ENCODE data around the gene EGFLAM. TPM values are rescaled to one million over a fixed set of nuclear protein-coding genes. Genes with fewer than 3 reads are reported as not detected.

Gene EGFLAM
- total RNA-seq, 1 experiment from 2014 or later, result 1.7 TPM

DNA sequence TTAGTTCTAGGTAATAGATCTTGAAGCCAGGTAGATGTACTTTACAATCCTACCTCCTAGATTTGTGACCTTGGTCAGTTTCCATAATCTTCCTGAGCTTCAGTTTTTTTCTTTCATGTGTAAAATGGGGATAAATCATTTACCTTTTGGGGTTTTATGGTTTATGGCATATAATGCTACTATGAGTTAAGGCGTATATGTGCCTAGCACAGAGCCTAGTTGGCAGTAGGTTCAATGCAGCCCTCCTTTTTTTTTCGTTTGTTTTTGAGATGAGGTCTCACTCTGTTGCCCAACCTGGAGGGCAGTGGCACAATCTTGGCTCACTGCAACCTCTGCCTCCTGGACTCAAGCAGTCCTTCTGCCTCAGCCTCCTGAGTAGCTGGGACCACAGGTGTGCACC is 28.8 kb downstream of the EGFLAM start:
- no peaks in the 10 kb centered on the region for H3K36me3 ChIP-seq (replicated peaks; ENCODE audit: control insufficient read depth, insufficient read depth, low read length)
- no peaks in the 10 kb centered on the region for H3K27me3 ChIP-seq (ENCODE audit: control insufficient read depth, insufficient read depth, low read length)
- DNase-seq, result no peak
- no peak overlapping the region for H3K4me3 ChIP-seq (ENCODE audit: insufficient read depth, low read depth, low read length)

DNA sequence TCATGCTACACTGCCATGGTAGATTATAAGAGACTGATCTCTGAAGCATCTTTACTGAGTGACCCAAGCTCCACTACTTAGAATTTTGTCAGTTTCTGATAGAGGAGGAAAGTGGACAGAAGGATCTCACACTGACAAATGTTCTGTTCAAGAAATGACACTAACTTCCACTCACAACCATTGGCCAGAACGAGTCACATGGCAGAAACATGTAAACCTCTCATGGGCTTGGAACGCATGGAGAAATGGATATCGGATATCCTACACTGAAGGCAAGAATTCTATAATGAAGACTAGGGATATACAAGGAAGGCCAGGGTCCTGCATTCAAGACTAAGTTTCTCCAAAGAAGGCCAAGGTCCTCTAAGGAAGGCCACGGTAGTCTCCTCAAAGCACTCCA is 31.1 kb downstream of the EGFLAM start:
- Histone ChIP-seq H3K27me3 (ENCODE audit: control insufficient read depth, insufficient read depth, low read length) (no peaks in the 10 kb centered on the region), H3K4me3 (ENCODE audit: insufficient read depth, low read depth, low read length) (no peak overlapping the region), H3K36me3 (replicated peaks; ENCODE audit: control insufficient read depth, insufficient read depth, low read length) (no peaks in the 10 kb centered on the region)
- no peak for DNase-seq

DNA sequence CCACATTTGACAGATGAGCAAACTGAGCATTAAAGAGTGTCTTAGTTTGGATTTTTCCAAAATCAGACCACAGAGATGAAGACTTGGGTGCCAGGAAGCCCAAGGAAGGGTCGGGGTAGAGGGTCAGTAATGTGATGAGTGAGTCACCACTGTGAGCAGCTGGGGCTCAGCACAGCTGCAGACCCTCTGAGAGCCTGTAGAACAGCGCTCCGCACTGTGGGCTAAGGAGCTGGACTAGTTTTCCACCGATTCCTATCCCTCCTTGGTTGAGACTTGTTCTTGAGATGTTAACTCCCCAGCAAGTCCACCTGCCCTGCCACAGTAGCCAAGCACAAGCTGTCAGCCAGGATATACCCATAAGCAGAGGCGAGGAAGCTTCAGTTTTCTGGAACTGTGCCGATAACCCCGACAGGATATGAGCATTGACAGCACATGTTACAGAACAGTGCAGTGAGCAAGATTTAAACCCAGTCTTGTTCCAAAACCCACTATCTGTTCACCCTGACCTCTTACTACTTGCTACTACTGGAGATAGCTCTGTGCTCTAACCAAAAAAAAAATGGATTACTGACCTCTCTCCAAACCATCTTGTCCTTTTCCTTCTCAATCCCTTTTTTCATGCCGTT is 31.8 kb downstream of the EGFLAM start:
- no peak for DNase-seq
- Histone ChIP-seq H3K36me3 (replicated peaks; ENCODE audit: control insufficient read depth, insufficient read depth, low read length) (no peaks in the 10 kb centered on the region), H3K27me3 (ENCODE audit: control insufficient read depth, insufficient read depth, low read length) (no peaks in the 10 kb centered on the region), H3K4me3 (ENCODE audit: insufficient read depth, low read depth, low read length) (no peak overlapping the region)

DNA sequence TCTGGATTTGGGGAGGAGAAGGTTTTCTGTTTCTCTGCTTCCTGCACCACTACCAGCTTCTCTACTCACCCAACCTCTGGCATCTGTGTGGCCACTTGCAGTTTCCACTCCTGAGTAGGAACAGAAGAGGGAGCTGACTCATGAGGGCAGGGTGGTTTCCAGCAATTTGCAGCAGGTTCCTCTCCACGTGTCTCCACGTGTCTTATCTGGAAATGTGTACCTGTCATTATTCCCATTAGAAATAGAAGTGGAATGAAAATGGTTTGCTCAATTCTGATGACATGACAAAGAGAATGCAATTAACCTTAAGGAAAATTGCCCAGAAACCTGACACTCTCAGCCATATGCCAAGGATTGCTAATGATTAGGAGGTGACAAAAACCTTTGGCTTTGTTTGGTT is 33.0 kb downstream of the EGFLAM start:
- H3K36me3 ChIP-seq (replicated peaks; ENCODE audit: control insufficient read depth, insufficient read depth, low read length), result no peaks in the 10 kb centered on the region
- H3K27me3 ChIP-seq (ENCODE audit: control insufficient read depth, insufficient read depth, low read length), result no peaks in the 10 kb centered on the region
- no peak for DNase-seq

DNA sequence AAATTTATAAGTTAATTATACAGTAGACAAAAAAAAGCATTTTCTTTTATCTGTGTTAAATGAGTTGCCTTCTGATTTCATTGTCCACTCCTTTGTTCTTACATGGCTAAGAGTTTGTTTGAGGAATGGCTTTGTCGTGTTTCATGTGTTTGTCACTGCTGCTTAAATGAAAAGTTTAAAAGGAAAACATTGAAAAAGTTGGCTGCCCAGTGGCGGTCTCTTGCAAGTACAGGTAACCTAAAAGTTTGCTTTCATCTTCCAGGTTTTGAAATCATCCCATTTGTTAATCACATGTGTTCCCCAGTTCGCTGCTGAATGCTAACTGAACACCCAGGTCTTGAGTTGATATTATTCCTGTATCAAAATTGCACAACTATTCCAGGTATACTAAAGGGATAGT is 33.9 kb downstream of the EGFLAM start:
- H3K4me3 ChIP-seq (ENCODE audit: insufficient read depth, low read depth, low read length), result no peak overlapping the region
- no peaks in the 10 kb centered on the region for H3K36me3 ChIP-seq (replicated peaks; ENCODE audit: control insufficient read depth, insufficient read depth, low read length)
- H3K27me3 ChIP-seq (ENCODE audit: control insufficient read depth, insufficient read depth, low read length), result no peaks in the 10 kb centered on the region
- DNase-seq, result no peak

More for the DNA sequence above, 33.0 kb downstream of the EGFLAM start:
- no peak overlapping the region for H3K4me3 ChIP-seq (ENCODE audit: insufficient read depth, low read depth, low read length)

DNA sequence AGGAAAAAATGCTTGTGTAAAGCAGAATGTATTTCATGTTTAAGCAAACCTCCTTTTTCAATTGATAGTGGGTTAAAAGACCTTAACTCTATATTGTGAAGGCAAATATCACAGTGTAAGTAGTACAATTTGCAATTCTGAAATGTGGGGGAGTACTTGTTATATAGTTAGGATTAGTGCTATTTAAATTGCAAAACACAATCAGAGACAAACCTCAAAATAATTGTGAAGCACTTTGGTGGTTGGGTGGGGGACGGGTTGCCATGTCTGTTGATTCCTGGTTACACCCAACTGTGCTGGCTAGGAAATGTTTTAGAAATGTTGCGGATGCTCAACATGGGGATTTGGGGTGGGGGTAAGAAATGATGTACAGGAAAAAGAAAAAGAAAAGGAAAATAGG is 37.4 kb downstream of the EGFLAM start:
- H3K27me3 ChIP-seq (ENCODE audit: control insufficient read depth, insufficient read depth, low read length), result no peaks in the 10 kb centered on the region
- H3K36me3 ChIP-seq (replicated peaks; ENCODE audit: control insufficient read depth, insufficient read depth, low read length), result no peaks in the 10 kb centered on the region
- DNase-seq, result no peak
- H3K4me3 ChIP-seq (ENCODE audit: insufficient read depth, low read depth, low read length), result no peak overlapping the region

DNA sequence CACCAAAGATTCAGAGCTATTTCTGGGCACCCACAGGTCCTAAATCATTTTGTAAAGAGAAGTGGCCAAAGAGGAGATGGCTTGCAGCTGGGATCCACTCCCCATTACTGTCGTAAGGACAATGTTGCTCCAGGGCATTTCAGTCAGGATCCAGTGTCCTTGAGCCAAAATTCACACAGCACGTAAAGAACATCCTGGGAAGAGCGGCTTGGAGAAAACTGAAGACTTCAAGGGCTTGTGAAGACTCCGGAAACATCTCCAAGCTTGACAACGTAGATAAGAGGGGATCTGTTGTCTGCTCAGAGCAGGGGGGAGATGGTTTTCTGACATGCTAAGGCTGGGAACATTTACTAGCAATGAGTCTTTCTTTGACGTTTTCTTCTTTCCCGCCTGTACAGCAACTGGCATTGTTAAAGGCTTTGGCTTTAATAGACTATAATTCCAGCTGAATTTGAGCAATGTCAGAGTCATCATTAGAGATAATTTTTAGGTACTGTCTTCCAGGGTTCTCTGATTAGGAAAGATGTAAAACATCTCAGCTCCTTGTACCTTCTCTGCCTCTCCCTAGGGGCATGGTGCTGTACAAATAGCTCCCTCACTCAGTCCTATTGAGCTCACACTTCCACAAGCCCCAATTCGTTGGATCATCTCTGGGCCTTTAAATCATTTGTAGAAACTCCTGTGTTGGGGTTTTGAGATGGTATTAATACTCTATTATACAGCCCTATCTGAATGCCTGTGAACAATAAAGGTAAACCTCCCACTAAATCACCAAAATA is 39.7 kb downstream of the EGFLAM start:
- Histone ChIP-seq H3K27me3 (ENCODE audit: control insufficient read depth, insufficient read depth, low read length) (no peaks in the 10 kb centered on the region), H3K4me3 (ENCODE audit: insufficient read depth, low read depth, low read length) (no peak overlapping the region), H3K36me3 (replicated peaks; ENCODE audit: control insufficient read depth, insufficient read depth, low read length) (no peaks in the 10 kb centered on the region)
- DNase-seq, result no peak

DNA sequence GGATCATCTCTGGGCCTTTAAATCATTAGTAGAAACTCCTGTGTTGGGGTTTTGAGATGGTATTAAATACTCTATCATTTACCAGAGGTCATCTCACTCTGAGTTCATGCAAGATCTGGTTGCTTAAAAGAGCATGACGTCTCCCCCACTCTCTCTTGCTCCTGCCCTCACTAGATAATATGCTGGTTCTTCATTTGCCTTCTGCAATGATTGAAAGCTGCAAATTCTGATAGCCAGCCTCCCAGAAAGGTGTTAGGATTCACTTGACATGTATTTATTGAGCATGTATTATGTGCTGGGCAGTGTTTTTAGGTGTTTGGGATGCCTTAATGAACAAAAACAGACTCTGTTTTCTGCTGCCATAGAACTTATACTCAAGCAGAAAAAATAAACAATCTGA is 41.2 kb downstream of the EGFLAM start:
- DNase-seq, result no peak
- no peaks in the 10 kb centered on the region for H3K27me3 ChIP-seq (ENCODE audit: control insufficient read depth, insufficient read depth, low read length)
- no peak overlapping the region for H3K4me3 ChIP-seq (ENCODE audit: insufficient read depth, low read depth, low read length)
- H3K36me3 ChIP-seq (replicated peaks; ENCODE audit: control insufficient read depth, insufficient read depth, low read length), result no peaks in the 10 kb centered on the region

DNA sequence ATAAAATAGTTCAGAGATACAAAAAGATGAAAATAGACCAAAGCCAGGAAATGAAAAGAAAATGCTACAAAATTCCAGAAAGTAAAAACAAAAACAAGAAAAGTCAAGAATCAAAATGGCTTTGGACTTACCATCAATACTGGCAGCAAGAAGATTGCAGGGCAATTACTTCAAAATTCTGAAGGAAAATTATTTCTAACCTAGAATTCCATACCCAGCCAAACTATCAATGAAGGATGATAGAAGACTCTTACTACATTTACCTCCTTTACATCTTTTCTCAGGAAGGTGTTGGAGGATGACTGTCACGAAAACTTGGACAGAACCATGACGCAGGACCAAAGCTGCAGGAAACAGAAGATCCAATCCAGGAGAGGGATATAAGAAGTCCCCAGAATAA is 46.8 kb downstream of the EGFLAM start:
- Histone ChIP-seq H3K27me3 (ENCODE audit: control insufficient read depth, insufficient read depth, low read length) (no peaks in the 10 kb centered on the region), H3K36me3 (replicated peaks; ENCODE audit: control insufficient read depth, insufficient read depth, low read length) (no peaks in the 10 kb centered on the region), H3K4me3 (ENCODE audit: insufficient read depth, low read depth, low read length) (no peak overlapping the region)
- no peak for DNase-seq

DNA sequence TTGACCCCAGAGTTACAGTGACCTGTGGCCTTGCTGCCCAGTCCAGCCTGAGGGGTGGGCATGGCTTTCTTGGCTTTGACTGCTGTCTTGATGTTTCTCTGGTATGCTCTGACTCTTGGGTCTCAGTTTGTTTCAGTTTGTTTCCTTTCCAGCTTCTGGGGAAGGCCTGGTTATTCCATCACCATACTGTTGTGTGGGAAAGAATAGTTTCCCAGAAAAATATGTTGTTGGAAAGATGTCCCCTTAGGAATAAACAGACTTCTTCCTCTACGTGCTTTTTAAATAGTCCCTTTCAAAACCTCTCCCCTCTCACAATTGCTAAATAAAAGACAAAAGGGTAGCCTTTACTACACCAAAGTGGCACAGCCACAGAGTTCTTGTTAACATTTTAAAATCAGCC is 49.5 kb downstream of the EGFLAM start:
- DNase-seq, result no peak
- Histone ChIP-seq H3K4me3 (ENCODE audit: insufficient read depth, low read depth, low read length) (no peak overlapping the region), H3K36me3 (replicated peaks; ENCODE audit: control insufficient read depth, insufficient read depth, low read length) (no peaks in the 10 kb centered on the region), H3K27me3 (ENCODE audit: control insufficient read depth, insufficient read depth, low read length) (no peaks in the 10 kb centered on the region)

DNA sequence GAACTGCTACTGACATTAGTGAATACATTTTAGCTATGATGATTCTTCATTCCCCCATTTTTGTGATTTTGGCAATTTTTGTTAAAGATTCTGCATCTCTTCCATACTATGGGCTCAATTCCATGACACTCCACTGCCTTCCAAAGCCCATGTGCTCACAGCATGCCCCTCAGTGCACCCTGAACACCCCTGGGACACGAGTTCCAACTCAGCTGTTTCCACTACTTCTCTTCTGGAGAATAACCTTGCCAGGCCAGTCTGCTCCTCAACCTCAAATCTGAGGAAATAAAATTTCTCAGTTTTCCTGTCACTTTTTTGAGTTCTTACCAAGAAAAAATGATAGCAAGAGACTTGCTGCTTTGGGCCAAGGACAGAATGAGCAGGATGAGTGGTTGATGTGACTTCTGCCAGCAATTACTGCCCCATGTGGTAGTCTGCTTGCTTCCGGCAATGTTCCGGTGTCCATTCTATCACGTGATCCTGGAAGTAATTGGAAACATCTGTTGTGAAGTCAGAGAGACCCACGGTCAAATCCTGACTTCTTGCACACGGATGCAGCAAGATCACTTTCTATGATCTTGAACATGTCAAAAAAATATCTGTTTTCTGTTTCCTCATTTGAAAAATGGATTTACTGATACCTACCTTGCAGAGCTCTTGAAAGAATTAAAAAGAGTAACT is 58.3 kb downstream of the EGFLAM start:
- DNase-seq, result no peak
- no peaks in the 10 kb centered on the region for H3K27me3 ChIP-seq (ENCODE audit: control insufficient read depth, insufficient read depth, low read length)
- H3K4me3 ChIP-seq (ENCODE audit: insufficient read depth, low read depth, low read length), result no peak overlapping the region
- no peaks in the 10 kb centered on the region for H3K36me3 ChIP-seq (replicated peaks; ENCODE audit: control insufficient read depth, insufficient read depth, low read length)

DNA sequence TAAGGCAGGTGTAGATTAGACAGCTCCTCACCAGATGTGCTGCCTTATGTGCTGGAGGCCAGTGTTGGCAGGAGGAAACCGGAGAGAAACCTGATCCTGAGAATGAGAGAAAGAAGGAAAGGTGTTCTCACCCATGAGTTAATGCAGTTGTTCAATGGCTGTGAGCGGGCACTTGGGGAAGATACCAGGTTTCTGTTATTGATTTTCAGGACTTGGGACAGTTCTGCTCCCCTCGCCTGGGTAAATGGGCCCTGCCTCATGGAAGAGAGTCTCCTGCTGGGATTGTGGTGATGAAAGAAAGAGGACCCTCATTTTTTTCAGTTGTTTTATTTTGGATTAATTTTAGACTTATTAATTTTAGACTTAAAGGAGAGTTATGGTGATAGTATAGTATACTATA is 59.5 kb downstream of the EGFLAM start:
- Histone ChIP-seq H3K36me3 (replicated peaks; ENCODE audit: control insufficient read depth, insufficient read depth, low read length) (no peaks in the 10 kb centered on the region), H3K4me3 (ENCODE audit: insufficient read depth, low read depth, low read length) (no peak overlapping the region), H3K27me3 (ENCODE audit: control insufficient read depth, insufficient read depth, low read length) (no peaks in the 10 kb centered on the region)
- DNase-seq, result no peak

DNA sequence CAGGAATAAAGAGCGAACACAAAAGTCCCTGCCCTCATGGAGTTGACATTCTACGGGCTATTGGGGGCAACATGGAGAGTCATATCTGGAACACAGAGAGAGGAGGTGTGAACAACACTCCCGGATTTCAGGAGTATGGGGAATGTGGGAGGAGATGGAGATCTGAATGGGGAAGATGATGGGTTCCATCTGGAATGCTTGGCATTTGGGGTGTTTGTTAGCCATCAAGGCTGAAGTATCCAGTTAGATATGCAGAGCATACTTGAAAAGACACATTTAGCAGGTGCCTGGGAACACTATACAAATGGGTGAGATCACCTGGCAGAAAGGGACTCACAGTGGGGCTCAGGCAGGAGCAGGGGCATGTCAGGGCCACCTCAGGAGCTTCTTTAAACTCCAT is 61.1 kb downstream of the EGFLAM start:
- Histone ChIP-seq H3K4me3 (ENCODE audit: insufficient read depth, low read depth, low read length) (no peak overlapping the region), H3K27me3 (ENCODE audit: control insufficient read depth, insufficient read depth, low read length) (no peaks in the 10 kb centered on the region), H3K36me3 (replicated peaks; ENCODE audit: control insufficient read depth, insufficient read depth, low read length) (no peaks in the 10 kb centered on the region)
- no peak for DNase-seq

DNA sequence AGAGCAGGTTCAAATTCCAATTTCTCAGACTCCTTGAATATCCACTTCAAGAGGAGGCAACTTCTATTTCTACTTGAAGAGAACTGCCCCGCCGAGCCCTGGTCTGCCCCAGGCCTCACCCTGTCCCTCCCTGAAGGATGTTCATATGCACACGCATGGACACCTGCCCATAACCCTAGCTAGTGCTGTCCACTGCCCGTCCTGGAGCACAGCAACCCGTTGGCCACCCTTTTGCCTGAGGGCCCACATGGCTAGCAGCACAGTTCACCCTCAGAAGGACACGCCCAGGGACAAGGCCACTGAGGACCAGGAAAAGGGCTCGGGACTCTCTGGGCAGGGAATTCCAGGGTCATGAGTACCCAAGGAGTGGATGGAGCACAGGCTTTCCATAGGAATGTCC is 63.6 kb downstream of the EGFLAM start:
- no peak for DNase-seq
- Histone ChIP-seq H3K27me3 (ENCODE audit: control insufficient read depth, insufficient read depth, low read length) (no peaks in the 10 kb centered on the region), H3K36me3 (replicated peaks; ENCODE audit: control insufficient read depth, insufficient read depth, low read length) (no peaks in the 10 kb centered on the region), H3K4me3 (ENCODE audit: insufficient read depth, low read depth, low read length) (no peak overlapping the region)

DNA sequence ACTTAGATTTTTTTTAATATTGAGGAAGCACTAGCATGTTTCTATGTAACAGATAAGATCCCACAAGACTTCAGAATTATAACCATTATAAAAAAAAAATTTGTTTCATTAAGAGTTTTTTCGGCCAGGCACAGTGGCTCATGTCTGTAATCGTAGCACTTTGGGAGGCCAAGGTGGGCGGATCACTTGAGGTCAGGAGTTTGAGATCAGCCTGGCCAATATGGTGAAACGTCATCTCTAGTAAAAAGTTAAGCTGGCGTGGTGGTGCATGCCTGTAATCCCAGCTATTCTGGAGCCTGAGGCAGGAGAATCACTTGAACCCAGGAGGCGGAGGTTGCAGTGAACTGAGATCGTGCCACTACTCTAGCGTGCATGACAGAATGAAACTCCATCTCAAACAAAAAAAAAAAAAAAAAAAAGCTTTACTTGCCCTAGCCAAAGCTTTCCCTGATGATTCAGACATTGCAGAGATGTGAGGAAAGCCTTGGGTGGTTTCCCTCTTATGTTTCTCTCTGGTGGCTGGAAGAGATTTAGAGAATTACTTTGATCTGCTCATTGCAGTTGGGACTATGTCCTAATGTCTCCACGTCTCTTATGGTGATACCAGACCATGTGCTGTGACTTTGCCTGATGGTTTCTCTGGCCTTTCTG is 65.4 kb downstream of the EGFLAM start:
- no peak for DNase-seq

More for the DNA sequence above, 65.4 kb downstream of the EGFLAM start:
- Histone ChIP-seq H3K36me3 (replicated peaks; ENCODE audit: control insufficient read depth, insufficient read depth, low read length) (no peaks in the 10 kb centered on the region), H3K27me3 (ENCODE audit: control insufficient read depth, insufficient read depth, low read length) (no peaks in the 10 kb centered on the region), H3K4me3 (ENCODE audit: insufficient read depth, low read depth, low read length) (no peak overlapping the region)
